ENCODE results near the gene TAF5. TPM values are rescaled to one million over a fixed set of nuclear protein-coding genes. Genes with fewer than 3 reads are reported as not detected.
"Not testable (repeated sequence)": the region's sequence is repeated elsewhere in the genome, so short reads cannot be mapped to it uniquely, and the experiment has no call there.

TAF5 gene
- total RNA-seq, 4 donors from 2014 or later, result 4.1 to 6.4 (median 5.2) TPM

DNA sequence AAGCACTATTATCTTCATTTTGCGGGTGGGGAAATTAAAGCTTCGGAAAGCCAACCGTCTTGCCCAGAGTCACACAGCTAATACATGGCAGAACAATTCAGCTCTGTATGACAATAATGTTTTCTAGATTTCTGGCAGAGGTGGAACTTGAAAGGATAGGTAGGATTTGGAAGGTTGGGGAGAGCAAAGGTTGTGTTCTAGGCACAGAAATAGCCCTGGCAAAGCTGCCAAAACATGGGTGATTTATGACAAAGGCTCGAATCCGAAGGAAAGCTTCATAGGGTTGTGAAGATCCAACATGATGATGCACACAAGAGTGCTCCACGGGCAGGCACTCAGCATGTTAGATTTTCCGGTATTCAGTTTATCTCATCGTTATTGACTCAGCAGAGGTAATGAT lies 47.8 kb downstream of the TAF5 start:
- no peak for DNase-seq
- no peak for ATAC-seq
- TF ChIP-seq, protein P1, sequence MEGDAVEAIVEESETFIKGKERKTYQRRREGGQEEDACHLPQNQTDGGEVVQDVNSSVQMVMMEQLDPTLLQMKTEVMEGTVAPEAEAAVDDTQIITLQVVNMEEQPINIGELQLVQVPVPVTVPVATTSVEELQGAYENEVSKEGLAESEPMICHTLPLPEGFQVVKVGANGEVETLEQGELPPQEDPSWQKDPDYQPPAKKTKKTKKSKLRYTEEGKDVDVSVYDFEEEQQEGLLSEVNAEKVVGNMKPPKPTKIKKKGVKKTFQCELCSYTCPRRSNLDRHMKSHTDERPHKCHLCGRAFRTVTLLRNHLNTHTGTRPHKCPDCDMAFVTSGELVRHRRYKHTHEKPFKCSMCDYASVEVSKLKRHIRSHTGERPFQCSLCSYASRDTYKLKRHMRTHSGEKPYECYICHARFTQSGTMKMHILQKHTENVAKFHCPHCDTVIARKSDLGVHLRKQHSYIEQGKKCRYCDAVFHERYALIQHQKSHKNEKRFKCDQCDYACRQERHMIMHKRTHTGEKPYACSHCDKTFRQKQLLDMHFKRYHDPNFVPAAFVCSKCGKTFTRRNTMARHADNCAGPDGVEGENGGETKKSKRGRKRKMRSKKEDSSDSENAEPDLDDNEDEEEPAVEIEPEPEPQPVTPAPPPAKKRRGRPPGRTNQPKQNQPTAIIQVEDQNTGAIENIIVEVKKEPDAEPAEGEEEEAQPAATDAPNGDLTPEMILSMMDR (IDR thresholded peaks at IDR 0.05 in 4 of 5, conservative IDR thresholded peaks at IDR 0.05 in 1 of 5), result no peak
- no peak for TF ChIP-seq POLR2A (IDR thresholded peaks at IDR 0.05)
- no peak overlapping the region for H3K27ac ChIP-seq
- H3K4me1 ChIP-seq, result no peaks in the 10 kb centered on the region
- H3K36me3 ChIP-seq, result peaks cover 5 to 100% of the 10 kb centered on the region in 2 donors
- intact Hi-C loops (cut with DNase I; ENCODE audit: low total_unique reads), result no loop called here
- in situ Hi-C loops (cut with MboI; ENCODE audit: low sequenced_read_pairs in 4 of 4), result loop anchor here in 3 of 4 donors (5.0 to 25.0 kb wide), 5 partner anchors 67 to 272 kb away; no protein-coding TSS in a partner anchor
- H3K9me3 ChIP-seq, result no peaks in the 10 kb centered on the region
- no peaks in the 10 kb centered on the region for H3K27me3 ChIP-seq
- H3K4me3 ChIP-seq, result no peak overlapping the region

DNA sequence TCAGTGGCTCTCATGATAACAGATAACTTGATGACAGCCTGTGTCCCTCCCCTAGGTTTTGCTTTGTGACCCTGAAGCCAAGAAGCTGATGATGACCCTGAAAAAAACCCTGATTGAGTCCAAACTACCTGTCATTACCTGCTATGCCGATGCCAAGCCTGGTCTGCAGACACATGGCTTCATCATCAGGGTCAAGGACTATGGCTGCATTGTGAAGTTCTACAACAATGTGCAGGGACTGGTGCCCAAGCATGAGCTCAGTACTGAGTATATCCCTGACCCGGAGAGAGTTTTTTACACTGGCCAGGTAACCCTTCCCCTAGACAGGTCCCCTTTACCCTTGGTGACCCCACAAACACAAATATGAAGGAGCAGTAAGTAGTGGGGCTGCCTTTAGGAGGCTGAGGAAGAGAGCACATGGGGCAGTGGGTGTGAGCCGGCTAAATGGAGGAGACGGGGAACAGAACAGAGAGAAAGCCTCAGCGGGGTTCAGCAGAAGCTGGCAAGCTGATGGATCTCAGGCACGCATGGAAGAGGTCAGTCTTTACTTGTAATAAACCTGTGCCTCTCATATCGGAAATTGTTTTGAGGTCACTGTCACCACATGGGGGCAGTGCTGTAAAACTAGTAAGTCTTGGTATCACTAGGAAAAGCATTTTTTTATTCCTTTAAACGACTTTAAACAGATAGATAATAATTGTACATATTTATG lies 48.8 kb downstream of the TAF5 start:
- DNase-seq (peak in 1 of 2 donors; percentile 51), ATAC-seq (peak; percentile 33 to 60)
- Histone ChIP-seq H3K27ac (no peak overlapping the region), H3K4me1 (no peaks in the 10 kb centered on the region), H3K9me3 (no peaks in the 10 kb centered on the region), H3K27me3 (no peaks in the 10 kb centered on the region), H3K36me3 (peaks cover 6 to 99% of the 10 kb centered on the region in 2 donors), H3K4me3 (no peak overlapping the region)
- TF ChIP-seq POLR2A (IDR thresholded peaks at IDR 0.05), result no peak
- TF ChIP-seq, protein P1 (IDR thresholded peaks at IDR 0.05 in 4 of 5, conservative IDR thresholded peaks at IDR 0.05 in 1 of 5), result peak; percentile 23 to 71 (median 58)
- in situ Hi-C loops (cut with MboI; ENCODE audit: low sequenced_read_pairs in 4 of 4) (loop anchor here in 3 of 4 donors (5.0 to 25.0 kb wide), 5 partner anchors 66 to 271 kb away; no protein-coding TSS in a partner anchor), intact Hi-C loops (cut with DNase I; ENCODE audit: low total_unique reads) (loop anchor here (1.0 to 2.0 kb wide), 2 partner anchors 66 to 176 kb away; no protein-coding TSS in a partner anchor)

DNA sequence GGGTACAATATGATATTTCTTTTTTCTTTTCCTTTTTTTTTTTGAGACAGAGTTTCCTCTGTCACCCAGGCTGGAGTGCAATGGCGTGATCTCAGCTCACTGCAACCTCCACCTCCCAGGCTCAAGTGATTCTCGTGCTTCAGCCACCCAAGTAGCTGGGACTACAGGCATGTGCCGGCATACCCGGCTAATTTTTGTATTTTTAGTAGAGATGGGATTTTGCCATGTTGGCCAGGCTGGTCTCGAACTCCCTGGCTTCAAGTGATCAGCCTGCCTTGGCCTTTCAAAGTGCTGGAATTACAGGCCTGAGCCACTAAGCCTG lies 49.3 kb downstream of the TAF5 start:
- intact Hi-C loops (cut with DNase I; ENCODE audit: low total_unique reads) (loop anchor here (1.0 to 2.0 kb wide), 2 partner anchors 65 to 176 kb away; no protein-coding TSS in a partner anchor), in situ Hi-C loops (cut with MboI; ENCODE audit: low sequenced_read_pairs in 4 of 4) (loop anchor here in 3 of 4 donors (5.0 to 25.0 kb wide), 5 partner anchors 65 to 270 kb away; no protein-coding TSS in a partner anchor)
- H3K27ac ChIP-seq, ATAC-seq, H3K4me1 ChIP-seq, DNase-seq, H3K4me3 ChIP-seq, H3K27me3 ChIP-seq, H3K9me3 ChIP-seq: not testable (repeated sequence)
- TF ChIP-seq, protein P1 (IDR thresholded peaks at IDR 0.05 in 4 of 5, conservative IDR thresholded peaks at IDR 0.05 in 1 of 5), result peak in 1 of 5 experiments; percentile 2
- peaks cover 6 to 96% of the 10 kb centered on the region in 2 donors for H3K36me3 ChIP-seq

DNA sequence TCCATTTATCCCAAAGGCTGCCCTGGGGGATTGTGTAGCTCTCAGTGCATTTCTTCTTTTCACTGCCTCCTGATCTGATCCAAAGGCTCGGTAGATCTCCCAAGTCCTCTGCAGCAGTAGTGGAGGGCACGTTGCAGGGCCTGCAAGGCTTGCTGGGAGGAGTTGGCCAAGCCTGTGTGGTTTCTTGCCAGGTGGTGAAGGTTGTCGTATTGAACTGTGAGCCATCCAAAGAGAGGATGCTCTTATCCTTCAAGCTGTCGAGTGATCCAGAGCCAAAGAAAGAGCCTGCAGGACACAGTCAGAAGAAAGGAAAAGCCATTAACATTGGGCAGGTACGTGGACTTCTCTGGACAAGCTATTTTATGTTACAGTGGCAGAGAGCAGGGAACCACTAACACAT lies 49.8 kb downstream of the TAF5 start:
- peaks cover 6 to 96% of the 10 kb centered on the region in 2 donors for H3K36me3 ChIP-seq
- intact Hi-C loops (cut with DNase I; ENCODE audit: low total_unique reads), result loop anchor here (1.0 to 2.0 kb wide), 2 partner anchors 65 to 175 kb away; no protein-coding TSS in a partner anchor

More for the DNA sequence above, 49.8 kb downstream of the TAF5 start:
- ATAC-seq (no peak), DNase-seq (no peak)
- no peaks in the 10 kb centered on the region for H3K9me3 ChIP-seq
- TF ChIP-seq, protein P1 (IDR thresholded peaks at IDR 0.05 in 4 of 5, conservative IDR thresholded peaks at IDR 0.05 in 1 of 5), result no peak
- TF ChIP-seq POLR2A (IDR thresholded peaks at IDR 0.05), result no peak
- no peaks in the 10 kb centered on the region for H3K27me3 ChIP-seq
- no peaks in the 10 kb centered on the region for H3K4me1 ChIP-seq
- no peak overlapping the region for H3K27ac ChIP-seq
- in situ Hi-C loops (cut with MboI; ENCODE audit: low sequenced_read_pairs in 4 of 4), result loop anchor here in 3 of 4 donors (5.0 to 25.0 kb wide), 5 partner anchors 65 to 270 kb away; no protein-coding TSS in a partner anchor
- H3K4me3 ChIP-seq, result no peak overlapping the region
